H1 (cell line): ENCODE data around the gene FAS. TPM values are rescaled to one million over a fixed set of nuclear protein-coding genes. Genes with fewer than 3 reads are reported as not detected.

Experiments used
- CTCF ChIA-PET: fragments of 300-600 bp; sonication (Branson Sonifier 250); formaldehyde crosslinking; loops from one replicate; lab custom pipeline; 2021; ENCODE audit not compliant: partially characterized antibody; lab: Charles Lee
- POLR2A ChIA-PET: fragments of 300-600 bp; sonication (Branson Sonifier 250); formaldehyde crosslinking; loops from one replicate; lab custom pipeline; 2021; ENCODE audit warnings: inconsistent platforms; ENCODE audit not compliant: partially characterized antibody; lab: Charles Lee
- DNase-seq, 2 experiments: peaks; one replicate each; pipeline versions ENCODE4 v3.0.0 to v3.0.0-alpha.2; 2010 to 2022; ENCODE audit warnings: low spot score in 2 of 2, low read depth in 1 of 2, mixed read lengths in 1 of 2
- FAIRE-seq: peaks from 2 replicates; lab custom pipeline; 2011; peaks lifted over from hg19 to GRCh38; lab: Jason Lieb, UNC
- H2AFZ ChIP-seq: 2 replicates; pipeline ENCODE4 v1.8.1; 2012; ENCODE audit warnings: low read length, inconsistent platforms
- H2AK5ac ChIP-seq: 2 replicates; pipeline ENCODE4 v1.6.1; 2013; ENCODE audit warnings: low read depth, low read length
- H2BK120ac ChIP-seq: replicated peaks from 2 replicates; pipeline ENCODE3; 2013; ENCODE audit warnings: low read depth, low read length, inconsistent platforms
- H2BK12ac ChIP-seq: 2 replicates; pipeline ENCODE4 v1.6.1; 2013; ENCODE audit warnings: low read depth, low read length
- H2BK15ac ChIP-seq: 2 replicates; pipeline ENCODE4 v1.6.1; 2013; ENCODE audit warnings: low read length
- H2BK20ac ChIP-seq: 2 replicates; pipeline ENCODE4 v1.6.1; 2013; ENCODE audit warnings: low read length
- H2BK5ac ChIP-seq: 2 replicates; pipeline ENCODE4 v1.6.1; 2013; ENCODE audit warnings: low read depth, low read length
- H3K14ac ChIP-seq: 2 replicates; pipeline ENCODE4 v1.6.1; 2013; ENCODE audit warnings: inconsistent platforms; ENCODE audit not compliant: insufficient read length
- H3K18ac ChIP-seq: 2 replicates; pipeline ENCODE4 v1.6.1; 2013; ENCODE audit warnings: low read length; ENCODE audit errors: extremely low read depth
- H3K23ac ChIP-seq: 2 replicates; pipeline ENCODE4 v1.6.1; 2013; ENCODE audit warnings: inconsistent platforms; ENCODE audit not compliant: insufficient read length
- H3K23me2 ChIP-seq: 2 replicates; pipeline ENCODE4 v1.6.1; 2013; ENCODE audit warnings: low read depth, low read length
- H3K27ac ChIP-seq: 2 replicates; pipeline ENCODE4 v1.6.1; 2011; ENCODE audit warnings: low read depth, low read length, inconsistent platforms
- H3K27me3 ChIP-seq, 4 experiments: replicated peaks in 1 of 4; 1 replicate in 1 of 4; 2 replicates in 3 of 4; pipeline versions ENCODE4 v1.6.1 to v1.8.1; 2011 to 2013; ENCODE audit warnings: low read length in 3 of 4, mild to moderate bottlenecking in 3 of 4, inconsistent platforms in 2 of 4, mixed read lengths in 2 of 4, moderate library complexity in 1 of 4; ENCODE audit not compliant: control insufficient read depth in 3 of 4, insufficient read depth in 3 of 4; ENCODE audit errors: extremely low read depth in 1 of 4
- H3K36me3 ChIP-seq, 4 experiments: 2 replicates each; pipeline versions ENCODE4 v1.6.1 to v1.8.1; 2011 to 2013; ENCODE audit warnings: mild to moderate bottlenecking in 4 of 4, low read length in 3 of 4, moderate library complexity in 2 of 4, control low read depth in 1 of 4, inconsistent platforms in 1 of 4; ENCODE audit not compliant: insufficient read depth in 4 of 4, control insufficient read depth in 2 of 4
- H3K4ac ChIP-seq: replicated peaks from 2 replicates; pipeline ENCODE3; 2013; ENCODE audit warnings: low read length, low read depth, mixed read lengths, inconsistent platforms; ENCODE audit not compliant: insufficient read length
- H3K4me1 ChIP-seq, 4 experiments: replicated peaks in 1 of 4; 1 replicate in 1 of 4; 2 replicates in 3 of 4; pipeline versions ENCODE4 v1.6.1 to v1.8.1; 2011 to 2013; ENCODE audit warnings: low read length in 3 of 4, inconsistent platforms in 2 of 4, mixed read lengths in 1 of 4; ENCODE audit not compliant: insufficient read depth in 4 of 4, control insufficient read depth in 3 of 4
- H3K4me2 ChIP-seq, 2 experiments: 2 replicates each; pipeline versions ENCODE4 v1.6.1 to v1.8.1; 2011 to 2013; ENCODE audit warnings: low read depth in 2 of 2, low read length in 2 of 2, control low read depth in 1 of 2, inconsistent platforms in 1 of 2, mild to moderate bottlenecking in 1 of 2; ENCODE audit not compliant: insufficient read depth in 1 of 2
- H3K4me3 ChIP-seq, 4 experiments: fragments of 200-600, 300-600 bp in 1 of 4; sonication (generic), shearing (Covaris generic), sonication (Bioruptor Twin) in 1 of 4; 2 replicates each; pipeline versions ENCODE4 v1.5.1 to v1.8.1; 2011 to 2016; ENCODE audit warnings: low read length in 4 of 4, low read depth in 3 of 4, control low read depth in 2 of 4, inconsistent platforms in 2 of 4, mild to moderate bottlenecking in 2 of 4, mixed read lengths in 1 of 4, moderate library complexity in 1 of 4; ENCODE audit not compliant: insufficient read depth in 2 of 4; ENCODE audit errors: extremely low read depth in 1 of 4
- H3K56ac ChIP-seq: replicated peaks from 2 replicates; pipeline ENCODE3; 2013; ENCODE audit warnings: low read depth, mild to moderate bottlenecking, mixed read lengths, low read length, inconsistent platforms; ENCODE audit not compliant: insufficient read length
- H3K79me1 ChIP-seq: 2 replicates; pipeline ENCODE4 v1.6.1; 2013; ENCODE audit warnings: low read depth, low read length, control low read depth
- H3K79me2 ChIP-seq, 2 experiments: 2 replicates each; pipeline versions ENCODE4 v1.6.1 to v1.8.1; 2012 to 2013; ENCODE audit warnings: low read length in 2 of 2, mild to moderate bottlenecking in 2 of 2, inconsistent platforms in 1 of 2; ENCODE audit not compliant: insufficient read depth in 2 of 2, control insufficient read depth in 1 of 2
- H3K9ac ChIP-seq, 4 experiments: replicated peaks in 1 of 4; 1 replicate in 1 of 4; 2 replicates in 3 of 4; pipeline versions ENCODE4 v1.6.1 to v1.8.1; 2011 to 2013; ENCODE audit warnings: low read depth in 3 of 4, low read length in 3 of 4, control low read depth in 2 of 4, mild to moderate bottlenecking in 2 of 4, moderate library complexity in 2 of 4, inconsistent platforms in 1 of 4; ENCODE audit errors: extremely low read depth in 1 of 4
- H3K9me3 ChIP-seq, 2 experiments: 2 replicates each; pipeline versions ENCODE4 v1.6.1 to v1.8.1; 2012 to 2013; ENCODE audit warnings: mild to moderate bottlenecking in 2 of 2, moderate library complexity in 2 of 2, control low read depth in 1 of 2, inconsistent platforms in 1 of 2, low read depth in 1 of 2, low read length in 1 of 2, mixed read lengths in 1 of 2; ENCODE audit not compliant: insufficient read depth in 2 of 2
- H4K20me1 ChIP-seq, 2 experiments: replicated peaks in 1 of 2; 2 replicates each; pipeline versions ENCODE3 to v1.8.1; 2011 to 2013; ENCODE audit warnings: inconsistent platforms in 2 of 2, low read length in 2 of 2, mild to moderate bottlenecking in 1 of 2; ENCODE audit not compliant: insufficient read depth in 2 of 2, control insufficient read depth in 1 of 2
- H4K5ac ChIP-seq: 2 replicates; pipeline ENCODE4 v1.6.1; 2013; ENCODE audit warnings: low read length, low read depth, mixed read lengths, inconsistent platforms; ENCODE audit not compliant: insufficient read length
- H4K8ac ChIP-seq: 2 replicates; pipeline ENCODE4 v1.8.0; 2013; ENCODE audit warnings: mild to moderate bottlenecking, moderate library complexity, low read length, inconsistent platforms; ENCODE audit not compliant: insufficient read depth; ENCODE audit errors: extremely low read depth
- H4K91ac ChIP-seq: replicated peaks from 2 replicates; pipeline ENCODE3; 2013; ENCODE audit warnings: low read length, mixed read lengths, inconsistent platforms; ENCODE audit not compliant: insufficient read length
- CREB1 ChIP-seq: IDR thresholded peaks from 2 replicates; pipeline ENCODE4 v1.6.1; 2012; ENCODE audit warnings: inconsistent platforms
- EP300 ChIP-seq, 2 experiments: IDR thresholded peaks; 1 replicate in 1 of 2; 2 replicates in 1 of 2; pipeline ENCODE4 v1.6.1; 2011 to 2012; ENCODE audit warnings: low read depth in 2 of 2, low read length in 2 of 2, mild to moderate bottlenecking in 2 of 2, borderline replicate concordance in 1 of 2, inconsistent platforms in 1 of 2, moderate library complexity in 1 of 2
- GTF2F1 ChIP-seq: IDR thresholded peaks from 2 replicates; pipeline ENCODE4 v1.6.1; 2012; ENCODE audit warnings: low read depth, low read length, improper control_type of control experiment, borderline replicate concordance
- JUN ChIP-seq: IDR thresholded peaks from 2 replicates; pipeline ENCODE4 v1.6.1; 2011; ENCODE audit warnings: low read depth, mild to moderate bottlenecking, improper control_type of control experiment, low read length
- MAX ChIP-seq: IDR thresholded peaks from 2 replicates; pipeline ENCODE4 v1.6.1; 2012; ENCODE audit warnings: inconsistent platforms
- SAP30 ChIP-seq: fragments of 300-600 bp; sonication (generic); IDR thresholded peaks from 2 replicates; pipeline ENCODE4 v1.7.1; 2012; ENCODE audit warnings: low read length, moderate library complexity, mild to moderate bottlenecking, inconsistent platforms; ENCODE audit not compliant: insufficient read depth, insufficient replicate concordance
- SIN3A ChIP-seq, 2 experiments: IDR thresholded peaks in 1 of 2; conservative IDR thresholded peaks in 1 of 2; 2 replicates each; pipeline ENCODE4 v1.6.1; 2011 to 2012; ENCODE audit warnings: low read length in 2 of 2, improper control_type of control experiment in 1 of 2, low read depth in 1 of 2, mild to moderate bottlenecking in 1 of 2
- SIRT6 ChIP-seq: IDR thresholded peaks from one replicate; pipeline ENCODE4 v1.7.1; 2012; ENCODE audit warnings: low read length, inconsistent platforms
- SIX5 ChIP-seq: IDR thresholded peaks from 2 replicates; pipeline ENCODE4 v1.6.1; 2011; ENCODE audit warnings: mild to moderate bottlenecking, low read depth, low read length
- SUZ12 ChIP-seq: fragments of 200-600 bp; sonication (generic); IDR thresholded peaks from 2 replicates; pipeline ENCODE4 v1.6.1; 2012; ENCODE audit warnings: mild to moderate bottlenecking, inconsistent platforms, low read length, moderate library complexity, mixed read lengths
- TBP ChIP-seq: IDR thresholded peaks from 2 replicates; pipeline ENCODE4 v1.6.1; 2011; ENCODE audit warnings: low read depth, low read length, improper control_type of control experiment
- TCF12 ChIP-seq: IDR thresholded peaks from 2 replicates; pipeline ENCODE4 v1.6.1; 2011; ENCODE audit warnings: low read depth, mild to moderate bottlenecking, low read length
- ZNF274 ChIP-seq: IDR thresholded peaks from 2 replicates; pipeline ENCODE4 v1.7.0; 2012; ENCODE audit warnings: low read length, borderline replicate concordance; ENCODE audit errors: extremely low read depth
- WGBS, 2 experiments: shearing (Covaris generic) in 1 of 2; methylation state at CpG; one replicate each; pipeline versions ENCODE4 v1.1.6 to v1.1.7; 2013 to 2015; ENCODE audit warnings: low lambda C conversion rate in 2 of 2, mixed read lengths in 2 of 2, inconsistent platforms in 1 of 2, low coverage in 1 of 2, missing lambda C conversion rate in 1 of 2; ENCODE audit not compliant: insufficient replicate concordance in 2 of 2, insufficient coverage in 1 of 2, insufficient read length in 1 of 2; ENCODE audit errors: extremely low coverage in 1 of 2, missing lambda C conversion rate in 1 of 2; 5-methylcytosine and 5-hydroxymethylcytosine counted together
- polyA plus RNA-seq, 7 experiments: library from polyadenylated mRNA; depleted of rRNA in 3 of 7; stranded (reverse) in 5 of 7; unstranded in 2 of 7; fragments of >200 nt in 5 of 7; fragments of 200-250 nt in 2 of 7; gene quantifications; 1 replicate in 5 of 7; 2 replicates in 1 of 7; 4 replicates in 1 of 7; pipeline versions ENCODE4 v1.2.1 to v1.2.3, GENCODE V29; 2011 to 2013; ENCODE audit warnings: missing spikeins in 2 of 7, mixed read lengths in 2 of 7
- total RNA-seq: library from RNA; stranded (reverse); fragmentation: NEBNext Ultra II Directional; extraction: Animal tissue kit (Norgen Biotek cat#: 25700); gene quantifications from 2 replicates; pipeline ENCODE4 v1.2.1, GENCODE V29; 2021

Gene FAS
- total and polyA plus RNA-seq, 2 of the 8 experiments (the other 6 are each of a cell fraction or from before 2014, with no cell fraction given): 4.0 to 6.7 TPM

DNA sequence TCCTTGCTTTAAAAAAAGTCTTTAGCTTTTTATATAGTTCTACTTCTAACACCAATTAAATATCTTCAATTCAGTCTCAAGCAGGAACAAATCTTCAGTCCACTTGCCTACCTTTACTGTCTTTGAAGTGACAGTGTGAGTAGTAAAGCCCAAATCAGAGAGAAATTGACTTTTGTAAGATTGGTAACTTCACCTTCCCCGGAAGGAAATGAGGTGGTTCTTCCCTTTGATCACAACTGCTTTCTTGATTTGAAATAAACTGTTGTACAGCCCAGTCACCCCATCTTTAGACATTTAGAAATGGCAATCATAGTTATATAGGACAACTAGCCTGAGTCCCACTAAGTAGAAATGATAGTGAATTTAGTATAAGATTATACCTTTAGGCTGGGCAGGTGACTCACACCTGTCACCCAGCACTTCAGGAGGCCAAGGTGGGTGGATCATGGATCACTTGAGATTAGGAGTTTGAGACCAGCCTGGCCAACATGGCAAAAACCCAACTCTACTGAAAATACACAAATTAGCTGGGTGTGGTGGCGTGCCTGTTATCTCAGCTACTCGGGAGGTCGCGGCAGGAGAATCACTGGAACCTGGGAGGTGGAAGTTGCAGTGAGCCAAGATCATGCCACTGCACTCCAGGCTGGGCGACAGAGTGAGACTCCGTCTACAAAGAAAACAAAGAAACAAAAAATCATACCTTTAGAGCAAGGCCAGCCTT, 4.7 kb downstream of the FAS start:
- no peak overlapping the region for H3K23ac ChIP-seq
- H3K79me1 ChIP-seq: no peaks in the 10 kb centered on the region
- H3K18ac ChIP-seq: no peak overlapping the region
- peaks cover 0 to 5% (median under 1%) of the 10 kb centered on the region in 4 experiments; a peak in 1 of 7 replicates for H3K4me1 ChIP-seq
- peaks cover 0 to 3% (median 0%) of the 10 kb centered on the region in 4 experiments; a peak in 1 of 7 replicates for H3K27me3 ChIP-seq
- WGBS, 2 experiments: 96% methylated on average over 7 of the region's 7 CpGs; no CpG with 5 or more reads in 1 of the 2 experiments
- H2BK5ac ChIP-seq: no peak overlapping the region
- H3K9me3 ChIP-seq: no peaks in the 10 kb centered on the region
- ChIA-PET POLR2A (no interaction called here), CTCF (interaction anchor here (0.6 to 1.8 kb wide), 7 partner anchors 8 to 223 kb away, joined by 3 to 5 read pairs (median 3); no protein-coding TSS in a partner anchor)
- FAIRE-seq (no peak), DNase-seq (no peak)
- no peak overlapping the region for H4K5ac ChIP-seq
- no peak overlapping the region for H2BK12ac ChIP-seq
- H3K79me2 ChIP-seq: no peaks in the 10 kb centered on the region; a peak in 1 of 4 replicates
- no peaks in the 10 kb centered on the region for H4K20me1 ChIP-seq
- H3K23me2 ChIP-seq: peaks cover 5% of the 10 kb centered on the region; the same call in 1 of the 2 replicates
- no peak overlapping the region for H3K4me3 ChIP-seq
- H3K14ac ChIP-seq: no peak overlapping the region
- H2BK20ac ChIP-seq: no peak overlapping the region
- H3K56ac ChIP-seq: no peak overlapping the region
- H3K4ac ChIP-seq: no peak overlapping the region
- H4K8ac ChIP-seq: no peak overlapping the region
- H2AFZ ChIP-seq: no peak overlapping the region
- no peak overlapping the region for H2BK120ac ChIP-seq
- H2BK15ac ChIP-seq: no peak overlapping the region
- no peaks in the 10 kb centered on the region for H3K36me3 ChIP-seq
- H3K27ac ChIP-seq: no peak overlapping the region
- H3K4me2 ChIP-seq: no peak overlapping the region
- no peak overlapping the region for H4K91ac ChIP-seq
- H3K9ac ChIP-seq: no peak overlapping the region
- H2AK5ac ChIP-seq: no peak overlapping the region
- TF ChIP-seq SIRT6 (no peak), TBP (no peak), SAP30 (no peak), SIX5 (no peak), TCF12 (no peak), GTF2F1 (no peak), EP300 (IDR thresholded peaks at IDR 0.05; ENCODE audit: borderline replicate concordance in 1 of 2, low read depth in 2 of 2, low read length in 2 of 2) (no peak), SUZ12 (no peak), MAX (no peak), CREB1 (no peak), ZNF274 (no peak), JUN (no peak), SIN3A (conservative IDR thresholded peaks at IDR 0.05 in 1 of 2, IDR thresholded peaks at IDR 0.05 in 1 of 2; ENCODE audit: low read depth in 1 of 2, low read length in 2 of 2) (no peak)
